RWPE2 (cell line): ENCODE data around the gene TRPM5.
A peak's percentile ranks its signal among the peaks of the same experiment; 100 is the strongest.

Experiments used
- ATAC-seq: fragments of 200-7000 bp; cut with Tn5 transposase; 3 replicates; pipeline ENCODE4 v1.9.1; 2021; ENCODE audit warnings: low read depth
- DNase-seq: peaks from one replicate; pipeline ENCODE4 v3.0.0-alpha.2; 2020; ENCODE audit warnings: low spot score
- H3K27ac ChIP-seq: fragments of 450-650 bp; 2 replicates; pipeline ENCODE4 v1.5.1; 2017; ENCODE audit warnings: mild to moderate bottlenecking; ENCODE audit not compliant: poor library complexity, severe bottlenecking
- H3K27me3 ChIP-seq: fragments of 250-450 bp; sonication (Bioruptor Pico); 2 replicates; pipeline ENCODE4 v1.5.1; 2021; ENCODE audit warnings: mild to moderate bottlenecking, moderate library complexity; ENCODE audit not compliant: insufficient read depth, poor library complexity, severe bottlenecking
- H3K36me3 ChIP-seq: fragments of 250-450 bp; sonication (Bioruptor Pico); 2 replicates; pipeline ENCODE4 v1.5.1; 2020; ENCODE audit warnings: low read depth, mild to moderate bottlenecking, moderate library complexity
- H3K4me1 ChIP-seq: fragments of 250-450 bp; sonication (Bioruptor Pico); 2 replicates; pipeline ENCODE4 v1.5.1; 2021; ENCODE audit warnings: mild to moderate bottlenecking, moderate library complexity; ENCODE audit not compliant: insufficient read depth, poor library complexity, severe bottlenecking
- H3K4me3 ChIP-seq: fragments of 250-450 bp; sonication (Bioruptor Pico); 2 replicates; pipeline ENCODE4 v1.5.1; 2021; ENCODE audit warnings: mild to moderate bottlenecking, moderate library complexity; ENCODE audit not compliant: severe bottlenecking
- H3K9me3 ChIP-seq: fragments of 250-450 bp; sonication (Bioruptor Pico); 2 replicates; pipeline ENCODE4 v1.5.1; 2021; ENCODE audit warnings: mild to moderate bottlenecking, moderate library complexity; ENCODE audit not compliant: severe bottlenecking
- CTCF ChIP-seq: fragments of 450-650 bp; IDR thresholded peaks from one replicate; pipeline ENCODE4 v1.5.1; 2017; ENCODE audit warnings: mild to moderate bottlenecking, moderate library complexity; ENCODE audit not compliant: poor library complexity, severe bottlenecking

The TRPM5 gene

GRCh38 chr11:2406451-2406850 lies 37.9 kb downstream of the TRPM5 start:
- H3K9me3 ChIP-seq, result no peaks in the 10 kb centered on the region
- no peak for TF ChIP-seq CTCF
- no peak for DNase-seq
- H3K27me3 ChIP-seq, result no peaks in the 10 kb centered on the region
- H3K36me3 ChIP-seq, result peaks cover 12% of the 10 kb centered on the region
- no peak for ATAC-seq
- H3K27ac ChIP-seq, result no peak overlapping the region
- H3K4me3 ChIP-seq, result no peak overlapping the region
- H3K4me1 ChIP-seq, result peaks cover 4% of the 10 kb centered on the region

GRCh38 chr11:2404735-2405196 lies 39.5 kb downstream of the TRPM5 start:
- H3K27ac ChIP-seq, result no peak overlapping the region
- H3K4me1 ChIP-seq, result peaks cover 4% of the 10 kb centered on the region
- no peak overlapping the region for H3K4me3 ChIP-seq
- DNase-seq, result no peak
- H3K36me3 ChIP-seq, result peaks cover 12% of the 10 kb centered on the region
- no peak for ATAC-seq
- no peaks in the 10 kb centered on the region for H3K9me3 ChIP-seq
- no peaks in the 10 kb centered on the region for H3K27me3 ChIP-seq
- TF ChIP-seq CTCF, result no peak

GRCh38 chr11:2402890-2403645 lies 41.2 kb downstream of the TRPM5 start:
- no peak overlapping the region for H3K27ac ChIP-seq
- H3K4me3 ChIP-seq, result no peak overlapping the region
- peaks cover 4% of the 10 kb centered on the region for H3K4me1 ChIP-seq
- H3K9me3 ChIP-seq, result no peaks in the 10 kb centered on the region
- peaks cover 14% of the 10 kb centered on the region for H3K36me3 ChIP-seq
- no peaks in the 10 kb centered on the region for H3K27me3 ChIP-seq
- TF ChIP-seq CTCF, result no peak
- no peak for ATAC-seq
- DNase-seq, result no peak

- Histone ChIP-seq H3K36me3 (peaks cover 21% of the 10 kb centered on the region), H3K27me3 (no peaks in the 10 kb centered on the region), H3K4me1 (peaks cover 4% of the 10 kb centered on the region), H3K4me3 (peak overlapping the region; percentile 80), H3K27ac (no peak overlapping the region), H3K9me3 (no peaks in the 10 kb centered on the region)
- DNase-seq (no peak), ATAC-seq (no peak)
- no peak for TF ChIP-seq CTCF
These were observed 42.2 kb downstream of the TRPM5 start for GRCh38 chr11:2402106-2402505.

GRCh38 chr11:2401436-2401984 lies 42.8 kb downstream of the TRPM5 start:
- no peak for DNase-seq

More at GRCh38 chr11:2401436-2401984, 42.8 kb downstream of the TRPM5 start:
- H3K4me1 ChIP-seq, result peaks cover 4% of the 10 kb centered on the region
- peaks cover 24% of the 10 kb centered on the region for H3K36me3 ChIP-seq
- TF ChIP-seq CTCF, result no peak
- ATAC-seq, result no peak
- no peaks in the 10 kb centered on the region for H3K27me3 ChIP-seq
- H3K4me3 ChIP-seq, result peak overlapping the region; percentile 80
- peak overlapping the region; percentile 68 for H3K27ac ChIP-seq
- H3K9me3 ChIP-seq, result no peaks in the 10 kb centered on the region
